22Rv1 (cell line): ENCODE measurements around the gene FGF18.

Experiments used
- ZFX ChIP-seq: fragments of 450-650 bp; IDR thresholded peaks from 2 replicates; pipeline ENCODE4 v1.6.1; 2017; ENCODE audit warnings: antibody characterized with exemption, borderline replicate concordance
- TF ChIP-seq, protein P1 (sequence below): fragments of 450-650 bp; IDR thresholded peaks from 2 replicates; pipeline ENCODE4 v1.5.1; 2017; ENCODE audit warnings: mild to moderate bottlenecking

DNA sequence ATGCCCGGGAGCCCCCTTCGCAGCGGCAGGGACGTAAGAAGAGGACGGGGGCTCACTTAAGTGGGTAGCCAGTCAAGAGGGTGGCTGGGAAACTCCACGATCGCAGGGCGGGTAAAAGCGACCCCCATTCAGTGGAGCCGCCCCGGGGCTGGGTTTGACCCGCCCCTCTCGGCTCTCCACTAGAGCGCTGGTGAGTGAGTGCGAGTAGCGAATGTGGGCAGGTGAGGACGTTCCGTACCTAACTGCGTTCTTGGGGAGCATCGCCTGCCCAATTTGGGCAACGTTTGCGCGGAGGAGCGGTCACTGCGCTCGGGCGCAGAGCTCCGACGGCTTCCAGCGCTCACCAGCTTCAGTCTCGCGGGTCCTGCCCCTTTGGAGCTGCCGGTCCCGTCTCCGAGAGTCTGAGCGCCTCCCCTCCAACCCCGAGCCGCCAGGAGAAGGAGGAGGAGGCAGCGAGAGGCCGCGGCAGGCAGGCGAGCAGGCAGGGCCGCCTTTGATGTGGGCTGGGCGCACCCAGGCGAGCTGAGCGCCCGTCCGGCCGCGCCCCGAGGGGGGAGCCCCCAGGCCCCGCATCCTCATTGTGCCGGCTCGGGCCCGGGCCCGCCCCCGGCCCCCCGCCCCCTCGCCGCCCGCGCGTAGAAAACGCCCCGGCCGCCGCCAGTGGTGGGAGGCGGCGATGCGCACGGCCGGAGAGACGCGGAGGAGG is at the start of gene FGF18:
- TF ChIP-seq, protein P1, sequence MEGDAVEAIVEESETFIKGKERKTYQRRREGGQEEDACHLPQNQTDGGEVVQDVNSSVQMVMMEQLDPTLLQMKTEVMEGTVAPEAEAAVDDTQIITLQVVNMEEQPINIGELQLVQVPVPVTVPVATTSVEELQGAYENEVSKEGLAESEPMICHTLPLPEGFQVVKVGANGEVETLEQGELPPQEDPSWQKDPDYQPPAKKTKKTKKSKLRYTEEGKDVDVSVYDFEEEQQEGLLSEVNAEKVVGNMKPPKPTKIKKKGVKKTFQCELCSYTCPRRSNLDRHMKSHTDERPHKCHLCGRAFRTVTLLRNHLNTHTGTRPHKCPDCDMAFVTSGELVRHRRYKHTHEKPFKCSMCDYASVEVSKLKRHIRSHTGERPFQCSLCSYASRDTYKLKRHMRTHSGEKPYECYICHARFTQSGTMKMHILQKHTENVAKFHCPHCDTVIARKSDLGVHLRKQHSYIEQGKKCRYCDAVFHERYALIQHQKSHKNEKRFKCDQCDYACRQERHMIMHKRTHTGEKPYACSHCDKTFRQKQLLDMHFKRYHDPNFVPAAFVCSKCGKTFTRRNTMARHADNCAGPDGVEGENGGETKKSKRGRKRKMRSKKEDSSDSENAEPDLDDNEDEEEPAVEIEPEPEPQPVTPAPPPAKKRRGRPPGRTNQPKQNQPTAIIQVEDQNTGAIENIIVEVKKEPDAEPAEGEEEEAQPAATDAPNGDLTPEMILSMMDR: peak; percentile 59
- no peak for TF ChIP-seq ZFX
